OCI-LY7 (cell line): ENCODE results near the gene ZNF543. TPM values are rescaled to one million over a fixed set of nuclear protein-coding genes. Genes with fewer than 3 reads are reported as not detected.

Source experiments
- BruUV-seq: library from RNA; stranded (reverse); fragments of 400-500 nt; replicated peaks from 2 replicates; lab custom pipeline; 2021; lab: Mats Ljungman, UMichigan
- CTCF ChIA-PET: fragments of 300-600 bp; sonication (Branson Sonifier 250); formaldehyde crosslinking; loops from one replicate; lab custom pipeline; 2022; ENCODE audit warnings: antibody characterized with exemption; ENCODE audit not compliant: unreplicated experiment; lab: Charles Lee
- POLR2A ChIA-PET: fragments of 300-600 bp; sonication (Branson Sonifier 250); formaldehyde crosslinking; loops from one replicate; lab custom pipeline; 2022; ENCODE audit warnings: antibody characterized with exemption; lab: Charles Lee
- DNase-seq: peaks from one replicate; pipeline ENCODE4 v3.0.0-alpha.2; 2015; ENCODE audit warnings: low spot score
- H2AFZ ChIP-seq: fragments of 200-600 bp; sonication (generic), shearing (Covaris generic); 2 replicates; pipeline ENCODE4 v1.6.1; 2014; ENCODE audit warnings: mild to moderate bottlenecking, antibody characterized with exemption, low read length, moderate library complexity
- H3K27ac ChIP-seq: fragments of 200-600 bp; sonication (generic); 2 replicates; pipeline ENCODE4 v1.5.1; 2014; ENCODE audit warnings: mixed run types, low read depth, mild to moderate bottlenecking, moderate library complexity, low read length, inconsistent platforms; ENCODE audit not compliant: poor library complexity, severe bottlenecking
- H3K36me3 ChIP-seq: fragments of 200-600 bp; sonication (generic); 2 replicates; pipeline ENCODE4 v1.6.1; 2014; ENCODE audit warnings: mild to moderate bottlenecking, antibody characterized with exemption, low read length, moderate library complexity, mixed read lengths; ENCODE audit not compliant: insufficient read depth
- H3K4me1 ChIP-seq: fragments of 200-600 bp; sonication (generic); 2 replicates; pipeline ENCODE4 v1.5.1; 2014; ENCODE audit warnings: mild to moderate bottlenecking, low read length; ENCODE audit not compliant: insufficient read depth, poor library complexity, severe bottlenecking
- H3K4me2 ChIP-seq: fragments of 200-600 bp; sonication (generic); 2 replicates; pipeline ENCODE4 v1.6.1; 2014; ENCODE audit warnings: mild to moderate bottlenecking, low read length
- H3K4me3 ChIP-seq: fragments of 200-600 bp; sonication (generic); 2 replicates; pipeline ENCODE4 v1.5.1; 2014; ENCODE audit warnings: mild to moderate bottlenecking, low read depth, low read length; ENCODE audit not compliant: poor library complexity, severe bottlenecking
- H3K79me2 ChIP-seq: fragments of 200-600 bp; sonication (generic); 2 replicates; pipeline ENCODE4 v1.6.1; 2016; ENCODE audit warnings: low read depth, mild to moderate bottlenecking, low read length, moderate library complexity, mixed read lengths; ENCODE audit not compliant: insufficient read depth
- H3K9me2 ChIP-seq: fragments of 200-600 bp; sonication (generic); 2 replicates; pipeline ENCODE4 v1.6.1; 2016; ENCODE audit warnings: mild to moderate bottlenecking, low read length, mixed read lengths; ENCODE audit not compliant: insufficient read depth
- H3K9me3 ChIP-seq: fragments of 200-600 bp; sonication (generic); 2 replicates; pipeline ENCODE4 v1.6.1; 2014; ENCODE audit warnings: mild to moderate bottlenecking, mixed run types, low read length, mixed read lengths
- H4K20me1 ChIP-seq: fragments of 200-600 bp; sonication (generic); 2 replicates; pipeline ENCODE4 v1.6.1; 2014; ENCODE audit warnings: mild to moderate bottlenecking, antibody characterized with exemption, low read length, moderate library complexity, mixed read lengths; ENCODE audit not compliant: insufficient read depth
- EZH2phosphoT487 ChIP-seq: fragments of 200-600 bp; sonication (generic); IDR thresholded peaks from 2 replicates; pipeline ENCODE4 v1.6.1; 2018; ENCODE audit warnings: low read depth, borderline replicate concordance, mild to moderate bottlenecking, mixed run types, antibody characterized with exemption, low read length, moderate library complexity, mixed read lengths
- intact Hi-C: fragments of 100-400 bp; cut with micrococcal nuclease; formaldehyde crosslinking; loops from one replicate; pipeline ENCODE4 v1.10.0; 2022; ENCODE audit not compliant: unreplicated experiment
- total RNA-seq, 2 experiments: library from RNA; depleted of rRNA in 1 of 2; stranded (reverse); fragments of >200 nt in 1 of 2; shearing (Covaris generic) in 1 of 2; gene quantifications; 2 replicates each; pipeline ENCODE4 v1.2.3, GENCODE V29; 2014 to 2022
- TF ChIP-seq, protein P1 (sequence below): fragments of 200-600 bp; sonication (generic); conservative IDR thresholded peaks from 2 replicates; pipeline ENCODE4 v1.5.1; 2014; ENCODE audit warnings: mild to moderate bottlenecking, antibody characterized with exemption, low read length, moderate library complexity, mixed read lengths

ZNF543 gene
- total RNA-seq, 2 experiments from 2014 or later: 9.4 to 14.6 TPM

DNA sequence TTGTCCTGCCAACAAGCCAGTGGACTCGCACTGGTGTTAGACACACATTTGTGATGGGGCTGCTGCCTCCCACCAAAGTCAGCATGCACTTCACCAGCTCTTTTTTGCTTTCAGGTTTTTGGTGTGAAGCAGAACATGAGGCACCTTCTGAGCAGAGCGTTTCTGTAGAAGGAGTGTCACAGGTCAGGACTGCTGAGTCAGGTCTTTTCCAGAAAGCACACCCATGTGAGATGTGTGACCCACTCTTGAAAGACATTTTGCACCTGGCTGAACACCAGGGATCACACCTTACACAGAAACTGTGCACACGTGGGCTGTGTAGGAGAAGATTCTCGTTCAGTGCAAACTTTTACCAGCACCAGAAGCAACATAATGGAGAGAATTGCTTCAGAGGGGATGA, 35.6 kb downstream of the ZNF543 start:
- H3K9me2 ChIP-seq: no peaks in the 10 kb centered on the region
- H3K27ac ChIP-seq: no peak overlapping the region
- H2AFZ ChIP-seq: no peak overlapping the region
- H3K79me2 ChIP-seq: peaks cover 16% of the 10 kb centered on the region; the same call in 1 of the 2 replicates
- POLR2A ChIA-PET: no interaction called here
- BruUV-seq: no TSS peak
- CTCF ChIA-PET: no interaction called here
- peaks cover 48% of the 10 kb centered on the region for H3K36me3 ChIP-seq
- no peaks in the 10 kb centered on the region for H3K9me3 ChIP-seq
- TF ChIP-seq, protein P1, sequence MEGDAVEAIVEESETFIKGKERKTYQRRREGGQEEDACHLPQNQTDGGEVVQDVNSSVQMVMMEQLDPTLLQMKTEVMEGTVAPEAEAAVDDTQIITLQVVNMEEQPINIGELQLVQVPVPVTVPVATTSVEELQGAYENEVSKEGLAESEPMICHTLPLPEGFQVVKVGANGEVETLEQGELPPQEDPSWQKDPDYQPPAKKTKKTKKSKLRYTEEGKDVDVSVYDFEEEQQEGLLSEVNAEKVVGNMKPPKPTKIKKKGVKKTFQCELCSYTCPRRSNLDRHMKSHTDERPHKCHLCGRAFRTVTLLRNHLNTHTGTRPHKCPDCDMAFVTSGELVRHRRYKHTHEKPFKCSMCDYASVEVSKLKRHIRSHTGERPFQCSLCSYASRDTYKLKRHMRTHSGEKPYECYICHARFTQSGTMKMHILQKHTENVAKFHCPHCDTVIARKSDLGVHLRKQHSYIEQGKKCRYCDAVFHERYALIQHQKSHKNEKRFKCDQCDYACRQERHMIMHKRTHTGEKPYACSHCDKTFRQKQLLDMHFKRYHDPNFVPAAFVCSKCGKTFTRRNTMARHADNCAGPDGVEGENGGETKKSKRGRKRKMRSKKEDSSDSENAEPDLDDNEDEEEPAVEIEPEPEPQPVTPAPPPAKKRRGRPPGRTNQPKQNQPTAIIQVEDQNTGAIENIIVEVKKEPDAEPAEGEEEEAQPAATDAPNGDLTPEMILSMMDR: no peak
- no peak for TF ChIP-seq EZH2phosphoT487
- no peak for DNase-seq
- H3K4me3 ChIP-seq: no peak overlapping the region
- intact Hi-C loops: no loop called here
- no peaks in the 10 kb centered on the region for H4K20me1 ChIP-seq
- no peak overlapping the region for H3K4me2 ChIP-seq
- H3K4me1 ChIP-seq: peaks cover 9% of the 10 kb centered on the region

DNA sequence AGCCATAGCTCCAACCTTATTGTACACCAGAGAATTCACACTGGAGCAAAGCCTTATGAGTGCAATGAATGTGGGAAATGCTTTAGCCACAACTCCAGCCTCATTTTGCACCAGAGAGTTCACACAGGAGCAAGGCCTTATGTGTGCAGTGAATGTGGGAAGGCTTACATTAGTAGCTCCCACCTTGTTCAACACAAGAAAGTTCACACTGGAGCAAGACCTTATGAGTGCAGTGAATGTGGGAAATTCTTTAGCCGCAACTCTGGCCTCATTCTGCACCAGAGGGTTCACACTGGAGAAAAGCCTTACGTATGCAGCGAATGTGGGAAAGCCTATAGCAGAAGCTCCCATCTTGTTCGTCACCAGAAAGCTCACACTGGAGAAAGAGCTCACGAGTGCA, 37.1 kb downstream of the ZNF543 start:
- H3K4me2 ChIP-seq: no peak overlapping the region
- no peaks in the 10 kb centered on the region for H3K4me1 ChIP-seq
- no peak overlapping the region for H3K4me3 ChIP-seq
- no peaks in the 10 kb centered on the region for H3K9me3 ChIP-seq
- BruUV-seq: no TSS peak
- H3K9me2 ChIP-seq: no peaks in the 10 kb centered on the region
- no peak overlapping the region for H3K27ac ChIP-seq
- H3K79me2 ChIP-seq: 0 out of 2 replicates have a peak, but pooled peaks cover 3% of the 10 kb centered on the region
- DNase-seq: no peak
- no peak overlapping the region for H2AFZ ChIP-seq
- CTCF ChIA-PET: no interaction called here
- H4K20me1 ChIP-seq: no peaks in the 10 kb centered on the region
- intact Hi-C loops: no loop called here
- H3K36me3 ChIP-seq: peaks cover 48% of the 10 kb centered on the region
- TF ChIP-seq, protein P1: no peak
- no peak for TF ChIP-seq EZH2phosphoT487
- POLR2A ChIA-PET: interaction anchor here (0.6 kb wide), 1 partner anchor 66 kb away, joined by 4 read pairs; no protein-coding TSS in a partner anchor

- no peak for DNase-seq
- no peak for TF ChIP-seq EZH2phosphoT487
- TF ChIP-seq, protein P1: no peak
- Histone ChIP-seq H3K79me2 (peaks cover 6% of the 10 kb centered on the region; the same call in 1 of the 2 replicates), H2AFZ (no peak overlapping the region), H3K9me2 (no peaks in the 10 kb centered on the region), H3K36me3 (peaks cover 46% of the 10 kb centered on the region), H4K20me1 (no peaks in the 10 kb centered on the region), H3K4me2 (no peak overlapping the region), H3K27ac (no peak overlapping the region), H3K9me3 (no peaks in the 10 kb centered on the region), H3K4me1 (peaks cover 8% of the 10 kb centered on the region), H3K4me3 (no peak overlapping the region)
- ChIA-PET POLR2A (interaction anchor here (0.5 kb wide), 1 partner anchor 39 kb away, joined by 4 read pairs; the partner anchor contains the start of gene ZNF543), CTCF (no interaction called here)
- intact Hi-C loops: no loop called here
- no TSS peak for BruUV-seq
Measured at GRCh38 chr19:57359300-57359699, 39.0 kb downstream of the ZNF543 start.
